GM18520 (cell line): Measurements from ENCODE around the gene OR56A1.

ENCODE experiments used
- ATAC-seq: cut with Tn5 transposase; IDR thresholded peaks from one replicate; pipeline ENCODE4 v1.9.1; 2021; ENCODE audit not compliant: unreplicated experiment

Gene OR56A1

GRCh38 chr11:5992150-5992549 lies 38.4 kb downstream of the OR56A1 start:
- no peak for ATAC-seq

- no peak for ATAC-seq
Measured at GRCh38 chr11:5989203-5989602, 41.4 kb downstream of the OR56A1 start.

DNA sequence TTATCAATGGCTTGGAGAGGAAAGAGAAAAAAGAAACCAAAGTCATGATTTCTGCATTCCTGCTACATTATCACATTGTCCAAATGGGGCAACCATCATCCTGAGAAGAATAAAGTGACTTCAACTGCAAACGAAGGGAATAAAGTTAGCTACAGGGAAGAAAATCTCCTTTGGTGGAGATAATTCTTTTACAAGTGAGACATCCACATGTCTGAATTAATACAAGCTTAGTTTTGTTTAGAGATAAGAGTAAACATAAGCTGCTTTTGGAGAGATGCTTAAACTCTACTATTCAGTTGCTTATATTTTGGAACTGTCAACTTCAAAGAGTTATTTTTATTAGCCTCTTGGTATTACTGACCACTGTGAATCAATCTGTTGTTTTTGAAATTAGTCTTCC lies 43.7 kb downstream of the OR56A1 start, which contains the start of gene OR52L1:
TSS of gene OR52L1 (minus strand) at position 101 of the 400 bp plus-strand sequence. CDS start at position 46, 55 bp downstream.
- ATAC-seq, result no peak

GRCh38 chr11:5983443-5983842 lies 47.1 kb downstream of the OR56A1 start:
- ATAC-seq, result no peak

DNA sequence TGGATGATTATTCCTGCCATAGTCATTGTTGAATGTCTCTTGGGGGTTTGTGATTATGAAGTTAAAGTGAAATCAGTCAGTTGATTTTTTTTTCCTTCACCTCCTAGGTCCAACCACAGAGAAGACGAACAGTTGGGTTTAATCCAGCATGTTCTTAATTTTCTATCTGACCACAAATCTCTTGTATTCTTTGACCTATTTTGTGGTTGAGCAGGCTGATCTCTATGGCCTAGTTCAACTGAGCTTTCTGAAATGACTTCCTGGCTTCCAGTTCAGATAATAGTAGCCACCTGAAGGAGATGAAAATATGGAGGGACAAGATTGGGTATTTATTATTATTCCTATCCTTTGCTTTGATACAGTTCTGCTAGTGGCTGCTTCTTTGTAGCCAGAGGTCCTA lies 57.0 kb downstream of the OR56A1 start:
- ATAC-seq, result no peak
